GM13976 (cell line): ENCODE results near the gene IFIH1.

ENCODE experiments used
- DNase-seq: peaks from one replicate; pipeline ENCODE4 v3.0.0; 2012; ENCODE audit warnings: low spot score
- CTCF ChIP-seq: IDR thresholded peaks from 2 replicates; pipeline ENCODE4 v1.5.1; 2012; ENCODE audit warnings: borderline replicate concordance, mild to moderate bottlenecking; ENCODE audit not compliant: insufficient read depth; ENCODE audit errors: extremely low read depth, missing control alignments, control extremely low read depth
- in situ Hi-C: fragments of 300-500 bp; cut with MboI; formaldehyde crosslinking; loops from one replicate; pipeline ENCODE4 v1.12.0; 2022; ENCODE audit warnings: low sequenced_read_pairs, mixed read lengths, inconsistent platforms; ENCODE audit not compliant: unreplicated experiment

IFIH1 gene

DNA sequence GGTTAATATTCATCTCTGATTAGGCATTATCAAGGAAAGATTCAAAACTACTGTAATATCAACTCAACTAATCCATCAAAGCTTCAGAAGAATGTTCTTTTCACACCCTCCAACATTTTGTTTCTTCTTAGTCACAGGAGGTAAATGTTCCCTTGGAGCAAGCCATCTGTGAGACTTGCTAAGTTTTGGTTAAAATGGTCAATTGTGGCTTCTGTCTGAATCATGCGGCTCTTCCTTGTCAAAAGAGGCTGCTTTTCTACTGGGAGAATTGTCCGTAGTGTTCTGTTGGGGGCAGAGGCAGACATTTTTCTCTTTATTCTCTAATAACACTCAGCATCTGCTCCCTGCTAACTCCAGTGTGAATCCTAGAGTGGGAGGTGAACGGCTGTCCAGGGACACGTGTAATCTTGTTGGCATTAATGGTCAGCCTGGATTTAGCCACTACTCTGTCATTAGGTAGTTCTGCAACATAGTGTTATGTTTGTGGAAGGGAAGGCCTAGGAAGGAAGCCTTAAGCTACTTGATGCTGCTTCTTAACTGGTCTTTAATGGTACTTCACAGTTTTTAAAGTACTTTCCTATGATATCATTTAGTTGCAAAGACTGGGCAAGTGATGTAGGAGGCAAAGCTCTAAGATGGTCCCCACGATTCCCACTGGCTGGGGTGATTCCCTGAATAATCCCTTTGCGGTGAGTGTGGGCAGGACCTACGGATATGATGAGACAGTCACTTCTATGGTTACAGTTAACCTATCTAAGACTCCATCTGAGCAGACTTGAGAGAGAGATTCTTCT is 52.6 kb downstream of the IFIH1 start:
- TF ChIP-seq CTCF: no peak
- in situ Hi-C loops: no loop called here
- DNase-seq: no peak

DNA sequence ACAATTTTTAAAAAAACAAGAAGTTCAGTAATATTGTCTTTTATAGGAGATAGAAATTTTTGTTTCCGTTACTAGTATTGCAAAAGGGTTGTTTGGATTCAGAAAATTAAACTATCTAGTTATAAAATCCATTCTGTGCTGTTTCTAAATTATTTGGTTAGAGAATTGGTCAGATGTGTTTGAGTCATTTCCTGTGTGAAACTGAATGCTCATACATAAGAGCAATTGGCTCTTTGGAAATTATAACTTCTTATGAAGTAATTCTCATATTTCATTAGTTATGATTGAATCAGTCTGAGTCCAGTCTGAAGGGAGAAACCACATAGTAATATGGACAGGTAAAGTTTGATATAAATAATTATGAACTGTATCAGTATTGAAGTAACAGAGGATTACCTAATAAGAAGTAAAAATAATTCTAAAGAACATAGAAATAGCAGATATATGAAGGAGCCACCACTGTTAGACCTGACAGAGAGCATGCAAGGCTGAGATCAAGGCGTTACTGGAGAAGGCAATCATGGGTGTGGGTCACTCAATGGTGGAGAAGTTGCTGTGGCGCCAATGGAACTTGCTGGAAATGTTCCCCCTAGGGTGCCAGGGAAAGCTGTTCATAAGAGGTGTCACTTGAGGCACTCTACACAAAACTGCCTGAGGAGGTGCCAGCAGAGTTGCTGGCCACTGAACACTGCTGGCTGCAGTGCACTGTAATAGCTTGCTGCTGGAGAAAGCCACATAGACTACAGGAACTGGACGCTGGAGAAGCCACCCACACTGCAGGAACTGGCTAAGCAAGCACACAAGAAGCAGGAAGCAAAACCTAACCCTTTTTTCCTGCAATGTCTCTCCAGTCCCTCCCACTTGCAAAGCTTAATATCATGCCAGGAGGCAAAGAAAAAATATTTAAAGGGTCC is 57.2 kb downstream of the IFIH1 start:
- in situ Hi-C loops: no loop called here
- DNase-seq: no peak
- no peak for TF ChIP-seq CTCF

DNA sequence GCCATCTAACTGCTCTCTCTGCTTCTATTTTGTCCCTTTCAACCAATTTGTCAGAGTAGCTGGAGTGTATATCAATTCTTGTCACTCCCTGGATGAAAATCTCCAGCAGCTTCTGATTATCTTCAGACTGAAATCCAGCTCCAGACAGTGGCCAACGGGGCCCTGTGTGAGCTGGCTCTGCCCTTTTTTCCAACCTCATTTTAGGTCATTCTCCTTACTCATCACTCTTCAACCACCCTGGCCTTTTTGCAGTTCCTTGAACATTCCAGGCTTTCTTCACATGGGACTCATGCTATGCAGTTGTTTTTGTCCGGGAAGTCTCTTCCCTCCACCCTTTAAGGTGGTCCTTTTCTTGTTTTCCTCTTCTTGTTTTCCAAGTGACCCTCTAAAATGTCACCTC is 59.8 kb downstream of the IFIH1 start:
- TF ChIP-seq CTCF: no peak
- in situ Hi-C loops: no loop called here
- DNase-seq: no peak

DNA sequence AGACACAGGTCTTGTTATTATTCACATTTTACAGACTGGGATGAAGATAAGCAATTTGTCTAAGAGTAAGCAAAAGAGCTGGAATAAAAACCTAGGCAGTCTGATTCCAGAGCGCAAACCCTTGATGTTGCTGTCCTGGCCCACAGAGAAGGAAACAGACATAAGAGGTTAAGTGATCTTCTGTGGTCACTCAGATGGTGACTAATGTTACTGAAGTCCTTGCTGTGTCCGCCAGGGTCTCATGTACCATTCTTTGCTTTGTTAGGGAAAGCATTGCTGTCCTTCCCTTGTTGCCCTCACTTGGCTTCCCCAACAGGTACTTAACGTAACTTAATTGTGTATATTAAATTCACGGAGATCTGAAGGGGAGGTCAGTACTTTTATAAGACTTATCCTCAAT is 60.3 kb downstream of the IFIH1 start:
- no peak for TF ChIP-seq CTCF
- DNase-seq: no peak
- in situ Hi-C loops: no loop called here

GRCh38 chr2:162257425-162257824 is 61.1 kb downstream of the IFIH1 start:
- in situ Hi-C loops: no loop called here
- DNase-seq: no peak
- no peak for TF ChIP-seq CTCF

GRCh38 chr2:162256591-162256991 is 61.9 kb downstream of the IFIH1 start:
- no peak for DNase-seq
- no peak for TF ChIP-seq CTCF
- in situ Hi-C loops: no loop called here
